ENCODE results near the gene PPFIA2. TPM values are rescaled to one million over a fixed set of nuclear protein-coding genes. Genes with fewer than 3 reads are reported as not detected.

Gene PPFIA2
- total RNA-seq, 4 donors from 2014 or later = 5.4 to 19.5 (median 18.5) TPM; not detected in 1

GRCh38 chr12:81520064-81520945 lies 238.8 kb downstream of the PPFIA2 start:
- Histone ChIP-seq H3K9me3 (no peaks in the 10 kb centered on the region), H3K4me3 (no peak overlapping the region)
- intact Hi-C loops (cut with DNase I; ENCODE audit: low total_unique reads) = no loop called here

DNA sequence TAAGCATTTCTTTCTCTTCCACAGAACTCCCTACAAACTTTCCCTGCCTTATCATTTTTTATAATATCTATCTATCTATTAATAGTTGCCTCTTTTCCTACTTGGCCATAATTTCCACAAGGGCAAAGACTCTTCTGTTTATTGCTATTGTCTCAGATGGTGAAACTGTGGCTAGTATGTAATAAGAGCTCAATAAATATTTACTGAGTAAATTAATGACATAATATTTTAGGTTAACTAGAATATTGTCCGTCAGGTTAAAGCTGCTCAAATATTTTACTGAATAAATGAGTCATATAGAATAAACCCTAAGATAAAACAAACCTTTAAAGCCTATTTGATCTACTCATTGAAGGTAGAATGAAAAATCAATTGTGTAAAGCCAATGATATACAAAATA lies 240.5 kb downstream of the PPFIA2 start:
- no peaks in the 10 kb centered on the region for H3K9me3 ChIP-seq
- no peaks in the 10 kb centered on the region for H3K36me3 ChIP-seq
- H3K27me3 ChIP-seq = no peaks in the 10 kb centered on the region
- H3K4me1 ChIP-seq = no peaks in the 10 kb centered on the region
- H3K27ac ChIP-seq = no peak overlapping the region
- intact Hi-C loops (cut with DNase I; ENCODE audit: low total_unique reads) = no loop called here
- DNase-seq = no peak
- TF ChIP-seq CTCF (IDR thresholded peaks at IDR 0.05) (no peak), POLR2A (IDR thresholded peaks at IDR 0.05) (no peak)
- H3K4me3 ChIP-seq = no peak overlapping the region

More at GRCh38 chr12:81520064-81520945, 238.8 kb downstream of the PPFIA2 start:
- Histone ChIP-seq H3K4me1 (no peaks in the 10 kb centered on the region), H3K27ac (no peak overlapping the region), H3K27me3 (no peaks in the 10 kb centered on the region), H3K36me3 (no peaks in the 10 kb centered on the region)
- no peak for DNase-seq
- TF ChIP-seq CTCF (IDR thresholded peaks at IDR 0.05) (no peak), POLR2A (IDR thresholded peaks at IDR 0.05) (no peak)

- H3K9me3 ChIP-seq = no peaks in the 10 kb centered on the region
- H3K27me3 ChIP-seq = no peaks in the 10 kb centered on the region
- no peak overlapping the region for H3K27ac ChIP-seq
- TF ChIP-seq CTCF (IDR thresholded peaks at IDR 0.05) = no peak
- TF ChIP-seq POLR2A (IDR thresholded peaks at IDR 0.05) = no peak
- no peaks in the 10 kb centered on the region for H3K36me3 ChIP-seq
- H3K4me1 ChIP-seq = no peaks in the 10 kb centered on the region
- DNase-seq = no peak
- intact Hi-C loops (cut with DNase I; ENCODE audit: low total_unique reads) = no loop called here
- H3K4me3 ChIP-seq = no peak overlapping the region
Measured at GRCh38 chr12:81517296-81517695, 241.9 kb downstream of the PPFIA2 start.

GRCh38 chr12:81502912-81503695 lies 256.0 kb downstream of the PPFIA2 start:
- DNase-seq = no peak
- H3K36me3 ChIP-seq = no peaks in the 10 kb centered on the region
- TF ChIP-seq POLR2A (IDR thresholded peaks at IDR 0.05) (no peak), CTCF (IDR thresholded peaks at IDR 0.05) (no peak)

GRCh38 chr12:81500788-81501187 lies 258.4 kb downstream of the PPFIA2 start:
- intact Hi-C loops (cut with DNase I; ENCODE audit: low total_unique reads) = no loop called here
- H3K9me3 ChIP-seq = no peaks in the 10 kb centered on the region
- no peak overlapping the region for H3K27ac ChIP-seq
- H3K36me3 ChIP-seq = no peaks in the 10 kb centered on the region
- TF ChIP-seq CTCF (IDR thresholded peaks at IDR 0.05) (no peak), POLR2A (IDR thresholded peaks at IDR 0.05) (no peak)
- H3K27me3 ChIP-seq = no peaks in the 10 kb centered on the region
- no peak overlapping the region for H3K4me3 ChIP-seq
- DNase-seq = no peak
- no peaks in the 10 kb centered on the region for H3K4me1 ChIP-seq

More at GRCh38 chr12:81502912-81503695, 256.0 kb downstream of the PPFIA2 start:
- no peaks in the 10 kb centered on the region for H3K4me1 ChIP-seq
- H3K27ac ChIP-seq = no peak overlapping the region
- no peaks in the 10 kb centered on the region for H3K27me3 ChIP-seq
- H3K9me3 ChIP-seq = no peaks in the 10 kb centered on the region
- no peak overlapping the region for H3K4me3 ChIP-seq
- intact Hi-C loops (cut with DNase I; ENCODE audit: low total_unique reads) = no loop called here
